GM12878 (cell line): Measurements from ENCODE around the gene WIPF1. TPM values are rescaled to one million over a fixed set of nuclear protein-coding genes. Genes with fewer than 3 reads are reported as not detected.

Source experiments
- BACH1 ChIP-seq: fragments of 450-650 bp; IDR thresholded peaks from 2 replicates; pipeline ENCODE4 v1.6.1; 2017; ENCODE audit warnings: mild to moderate bottlenecking, borderline replicate concordance
- BCL11A ChIP-seq: IDR thresholded peaks from 2 replicates; pipeline ENCODE4 v1.6.1; 2011; ENCODE audit warnings: low read depth, low read length
- CBFB ChIP-seq: IDR thresholded peaks from 2 replicates; pipeline ENCODE4 v1.6.1; 2016; ENCODE audit warnings: antibody characterized with exemption, low read depth
- CEBPB ChIP-seq, 2 experiments: fragments of 150-350 bp in 1 of 2; IDR thresholded peaks; 2 replicates each; pipeline ENCODE4 v1.6.1; 2012 to 2014; ENCODE audit warnings: low read depth in 2 of 2, low read length in 2 of 2, borderline replicate concordance in 1 of 2, inconsistent platforms in 1 of 2
- CHD2 ChIP-seq: IDR thresholded peaks from 2 replicates; pipeline ENCODE4 v1.6.1; 2011; ENCODE audit warnings: low read depth, low read length, improper control_type of control experiment, borderline replicate concordance
- CHD4 ChIP-seq: fragments of 200-600 bp; sonication (generic); IDR thresholded peaks from 2 replicates; pipeline ENCODE4 v1.6.1; 2016; ENCODE audit warnings: mild to moderate bottlenecking
- DPF2 ChIP-seq: fragments of 450-650 bp; IDR thresholded peaks from 2 replicates; pipeline ENCODE4 v1.6.1; 2017; ENCODE audit warnings: mild to moderate bottlenecking
- EED ChIP-seq: sonication (generic); IDR thresholded peaks from 2 replicates; pipeline ENCODE4 v1.6.1; 2016; ENCODE audit warnings: antibody characterized with exemption, low read depth
- FOXM1 ChIP-seq: IDR thresholded peaks from 2 replicates; pipeline ENCODE4 v1.6.1; 2012; ENCODE audit warnings: low read depth, mild to moderate bottlenecking, inconsistent platforms, low read length, moderate library complexity
- HDGF ChIP-seq: fragments of 450-650 bp; IDR thresholded peaks from 2 replicates; pipeline ENCODE4 v1.6.1; 2016; ENCODE audit warnings: antibody characterized with exemption
- IRF4 ChIP-seq: IDR thresholded peaks from 2 replicates; pipeline ENCODE4 v1.6.1; 2011; ENCODE audit warnings: low read depth, low read length
- JUNB ChIP-seq: IDR thresholded peaks from 2 replicates; pipeline ENCODE4 v1.6.1; 2016; ENCODE audit warnings: antibody characterized with exemption, mild to moderate bottlenecking
- KDM1A ChIP-seq: fragments of 200-600 bp; sonication (generic); IDR thresholded peaks from 2 replicates; pipeline ENCODE4 v1.6.1; 2016; ENCODE audit warnings: borderline replicate concordance
- MEF2B ChIP-seq: fragments of 450-650 bp; IDR thresholded peaks from 2 replicates; pipeline ENCODE4 v1.6.1; 2018; ENCODE audit warnings: mild to moderate bottlenecking, moderate library complexity; ENCODE audit not compliant: partially characterized antibody, poor library complexity, severe bottlenecking
- MTA3 ChIP-seq: IDR thresholded peaks from 2 replicates; pipeline ENCODE4 v1.6.1; 2012; ENCODE audit warnings: low read length, inconsistent platforms, borderline replicate concordance
- MYB ChIP-seq: fragments of 150-350 bp; IDR thresholded peaks from 2 replicates; pipeline ENCODE4 v1.6.1; 2014; ENCODE audit warnings: mild to moderate bottlenecking, low read depth, low read length, borderline replicate concordance
- NFXL1 ChIP-seq: fragments of 450-650 bp; IDR thresholded peaks from 2 replicates; pipeline ENCODE4 v1.6.1; 2017; ENCODE audit warnings: antibody characterized with exemption, mild to moderate bottlenecking, borderline replicate concordance
- NR2C2 ChIP-seq: IDR thresholded peaks from 2 replicates; pipeline ENCODE4 v1.6.1; 2011; ENCODE audit warnings: borderline replicate concordance, low read depth; ENCODE audit not compliant: control insufficient read depth, insufficient read length
- NR2F1 ChIP-seq: fragments of 450-650 bp; conservative IDR thresholded peaks from 2 replicates; pipeline ENCODE4 v1.6.1; 2017; ENCODE audit warnings: mild to moderate bottlenecking
- PAX8 ChIP-seq: fragments of 450-650 bp; IDR thresholded peaks from 2 replicates; pipeline ENCODE4 v1.6.1; 2017; ENCODE audit warnings: mild to moderate bottlenecking, moderate library complexity
- RAD51 ChIP-seq: fragments of 450-650 bp; IDR thresholded peaks from 2 replicates; pipeline ENCODE4 v1.6.1; 2016; ENCODE audit warnings: moderate library complexity, mild to moderate bottlenecking, inconsistent platforms
- RB1 ChIP-seq: fragments of 450-650 bp; formaldehyde crosslinking; IDR thresholded peaks from 2 replicates; pipeline ENCODE4 v1.6.1; 2017; ENCODE audit warnings: mild to moderate bottlenecking, borderline replicate concordance
- RELB ChIP-seq: fragments of 450-650 bp; IDR thresholded peaks from 2 replicates; pipeline ENCODE4 v1.6.1; 2017; ENCODE audit warnings: low read depth, mild to moderate bottlenecking, moderate library complexity
- RFX5 ChIP-seq: IDR thresholded peaks from 2 replicates; pipeline ENCODE4 v1.6.1; 2011; ENCODE audit warnings: low read depth, low read length, improper control_type of control experiment
- SIX5 ChIP-seq: IDR thresholded peaks from 2 replicates; pipeline ENCODE4 v1.6.1; 2011; ENCODE audit warnings: mild to moderate bottlenecking, low read depth, low read length, moderate library complexity; ENCODE audit not compliant: severe bottlenecking
- SMAD1 ChIP-seq: fragments of 450-650 bp; IDR thresholded peaks from 2 replicates; pipeline ENCODE4 v1.6.1; 2018; ENCODE audit warnings: mild to moderate bottlenecking, low read depth; ENCODE audit not compliant: partially characterized antibody
- SMAD5 ChIP-seq: IDR thresholded peaks from 2 replicates; pipeline ENCODE4 v1.6.1; 2016; ENCODE audit warnings: antibody characterized with exemption, low read depth
- SP1 ChIP-seq: IDR thresholded peaks from one replicate; pipeline ENCODE4 v1.6.1; 2011; ENCODE audit warnings: low read depth, low read length
- SRF ChIP-seq, 2 experiments: IDR thresholded peaks; 2 replicates each; pipeline ENCODE4 v1.6.1; 2011; ENCODE audit warnings: low read depth in 2 of 2, low read length in 2 of 2, mild to moderate bottlenecking in 1 of 2, moderate library complexity in 1 of 2
- STAT1 ChIP-seq: fragments of 450-650 bp; conservative IDR thresholded peaks from 2 replicates; pipeline ENCODE4 v1.6.1; 2014; ENCODE audit warnings: antibody characterized with exemption, mild to moderate bottlenecking
- SUZ12 ChIP-seq: fragments of 200-600 bp; sonication (generic); IDR thresholded peaks from one replicate; pipeline ENCODE4 v1.6.1; 2018; ENCODE audit warnings: antibody characterized with exemption, mild to moderate bottlenecking; ENCODE audit not compliant: unreplicated experiment
- ZNF217 ChIP-seq: fragments of 450-650 bp; IDR thresholded peaks from 2 replicates; pipeline ENCODE4 v1.6.1; 2017; ENCODE audit warnings: antibody characterized with exemption, mild to moderate bottlenecking
- ZSCAN29 ChIP-seq: fragments of 450-650 bp; IDR thresholded peaks from 2 replicates; pipeline ENCODE4 v1.6.1; 2017; ENCODE audit warnings: mild to moderate bottlenecking, moderate library complexity
- polyA plus RNA-seq, 11 experiments: library from polyadenylated mRNA; depleted of rRNA in 4 of 11; unstranded in 6 of 11; stranded (reverse) in 5 of 11; fragments of >200 nt; fragmentation: Nextera tagmentation in 4 of 11; fragmentation: Illumina TruSeq in 1 of 11; extraction: Ambion mirVana in 4 of 11; extraction: Trizol in 1 of 11; gene quantifications; 1 replicate in 1 of 11; 2 replicates in 10 of 11; pipeline versions ENCODE4 v1.2.1 to v1.2.3, GENCODE V29; 2011 to 2016; ENCODE audit warnings: inconsistent platforms in 2 of 11, missing spikeins in 2 of 11, low read depth in 1 of 11
- total RNA-seq, 4 experiments: library from RNA; depleted of rRNA in 3 of 4; stranded (reverse); fragments of >200 nt in 3 of 4; fragmentation: Illumina TruSeq in 1 of 4; extraction: Trizol in 1 of 4; gene quantifications; 2 replicates each; pipeline versions ENCODE4 v1.2.1 to v1.2.3, GENCODE V29; 2013 to 2021
- TF ChIP-seq, protein P1 (sequence below): fragments of 450-650 bp; IDR thresholded peaks from 2 replicates; pipeline ENCODE4 v1.6.1; 2016; ENCODE audit warnings: mild to moderate bottlenecking

WIPF1 gene
- total and polyA plus RNA-seq, 10 of the 15 experiments (the other 5 are each of a cell fraction or from before 2014, with no cell fraction given): 23.1 to 188 (median 68.9) TPM

DNA sequence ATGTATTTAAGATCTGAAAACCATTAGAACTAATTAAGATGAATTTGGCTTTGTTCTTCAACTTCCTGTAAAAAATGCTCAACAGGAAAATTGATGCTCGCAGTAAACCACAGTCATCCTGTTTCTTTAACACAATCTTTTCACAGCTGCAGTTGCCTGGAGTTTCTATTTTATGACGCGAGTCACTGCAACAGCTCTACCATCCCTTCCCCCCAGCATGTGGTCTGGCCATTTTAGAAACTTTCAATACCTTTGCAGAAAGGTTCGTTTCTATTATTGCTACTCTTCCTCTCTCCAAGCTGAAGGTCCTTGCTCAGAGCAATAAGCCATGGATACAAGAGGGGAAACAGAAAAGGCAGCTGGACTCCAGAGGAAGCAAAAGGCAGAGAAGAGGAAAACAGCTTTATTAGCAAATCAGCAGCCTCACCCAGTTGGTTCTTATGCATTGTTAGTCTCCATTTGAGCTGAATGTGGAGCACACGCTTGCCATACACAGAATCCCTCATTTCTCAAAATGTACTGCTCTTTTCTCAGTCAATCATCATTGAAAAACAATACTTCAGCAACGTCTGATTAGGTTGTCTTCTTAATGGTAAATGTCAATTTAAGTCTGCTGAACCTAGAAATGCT lies 3.9 kb downstream of the WIPF1 start (continued):
- TF ChIP-seq CEBPB (IDR thresholded peaks at IDR 0.05; ENCODE audit: borderline replicate concordance in 1 of 2, low read depth in 2 of 2, low read length in 2 of 2) (peak in 1 of 2 experiments; percentile 23; a peak in 1 of 4 replicates), STAT1 (no peak), KDM1A (no peak), ZSCAN29 (no peak), SUZ12 (no peak), SMAD5 (no peak), PAX8 (no peak), DPF2 (peak; percentile 88; the same call in 1 of the 2 replicates), CHD4 (no peak), BCL11A (peak; percentile 29; the same call in 1 of the 2 replicates), RFX5 (no peak), RB1 (no peak), NFXL1 (no peak), ZNF217 (no peak), CHD2 (peak; percentile 93), SRF (IDR thresholded peaks at IDR 0.05; ENCODE audit: low read depth in 2 of 2, low read length in 2 of 2) (no peak), IRF4 (0 out of 2 replicates have a peak, but pooled peaks have one; percentile 14), RAD51 (peak; percentile 52; the same call in 1 of the 2 replicates), FOXM1 (peak; percentile 61), CBFB (peak; percentile 86), RELB (peak; percentile 85), SMAD1 (peak; percentile 86), EED (peak; percentile 80), MTA3 (peak; percentile 65; the same call in 1 of the 2 replicates), JUNB (peak; percentile 45), HDGF (peak; percentile 60; the same call in 1 of the 2 replicates), NR2C2 (no peak), MYB (peak; percentile 69; the same call in 1 of the 2 replicates), BACH1 (no peak; the same call in 1 of the 2 replicates), MEF2B (no peak), SIX5 (no peak), SP1 (peak; percentile 63), NR2F1 (no peak; the same call in 1 of the 2 replicates)
- TF ChIP-seq, protein P1, sequence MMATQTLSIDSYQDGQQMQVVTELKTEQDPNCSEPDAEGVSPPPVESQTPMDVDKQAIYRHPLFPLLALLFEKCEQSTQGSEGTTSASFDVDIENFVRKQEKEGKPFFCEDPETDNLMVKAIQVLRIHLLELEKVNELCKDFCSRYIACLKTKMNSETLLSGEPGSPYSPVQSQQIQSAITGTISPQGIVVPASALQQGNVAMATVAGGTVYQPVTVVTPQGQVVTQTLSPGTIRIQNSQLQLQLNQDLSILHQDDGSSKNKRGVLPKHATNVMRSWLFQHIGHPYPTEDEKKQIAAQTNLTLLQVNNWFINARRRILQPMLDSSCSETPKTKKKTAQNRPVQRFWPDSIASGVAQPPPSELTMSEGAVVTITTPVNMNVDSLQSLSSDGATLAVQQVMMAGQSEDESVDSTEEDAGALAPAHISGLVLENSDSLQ: no peak
